Measurements from ENCODE around the gene MAPK11.

Gene MAPK11

DNA sequence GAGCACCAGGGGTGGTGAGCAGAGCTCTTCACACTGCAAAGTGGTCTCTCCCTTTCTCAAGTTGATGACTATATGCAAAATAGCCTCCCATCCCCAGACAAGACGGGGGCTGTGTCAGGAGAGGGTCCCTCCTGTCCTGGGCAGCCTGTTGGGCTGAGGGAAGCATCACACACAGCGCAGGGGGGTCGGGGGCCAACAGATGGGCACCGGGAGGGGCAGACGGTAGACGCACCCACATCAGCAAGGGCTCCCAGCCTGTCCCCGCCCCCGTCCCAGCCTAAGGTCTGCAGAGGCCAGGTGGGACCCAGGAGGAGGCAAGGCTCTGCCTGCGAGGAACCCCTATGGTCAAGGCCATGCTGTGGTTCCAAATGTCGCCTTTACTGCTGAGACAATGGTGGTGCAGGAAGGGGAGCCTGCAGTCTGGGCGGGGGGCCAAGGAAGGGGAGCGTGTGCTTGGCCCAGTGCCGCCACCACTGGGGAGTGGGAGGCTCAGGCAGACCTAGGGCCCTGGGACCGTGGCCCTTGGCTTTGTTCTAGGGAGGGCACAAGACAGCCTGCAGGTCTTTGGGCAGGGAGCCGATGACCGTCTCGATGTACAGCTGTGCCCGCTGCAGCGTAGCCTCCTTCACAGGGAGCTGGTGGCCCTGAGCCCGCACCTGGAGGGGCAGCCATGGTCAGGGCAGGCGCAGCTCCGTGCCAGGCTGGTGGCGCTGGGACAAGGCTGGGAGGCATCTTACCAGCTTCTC lies 41.6 kb upstream of the MAPK11 start:
- Mint-ChIP-seq H3K4me1 (peaks cover 27% of the 10 kb centered on the region), H3K27ac (no peak overlapping the region), H3K4me3 (no peak overlapping the region), H3K36me3 (no peaks in the 10 kb centered on the region), H3K9me3 (no peaks in the 10 kb centered on the region)
- no peak for DNase-seq (ENCODE audit: low spot score in 2 of 2)
- ATAC-seq = no peak

DNA sequence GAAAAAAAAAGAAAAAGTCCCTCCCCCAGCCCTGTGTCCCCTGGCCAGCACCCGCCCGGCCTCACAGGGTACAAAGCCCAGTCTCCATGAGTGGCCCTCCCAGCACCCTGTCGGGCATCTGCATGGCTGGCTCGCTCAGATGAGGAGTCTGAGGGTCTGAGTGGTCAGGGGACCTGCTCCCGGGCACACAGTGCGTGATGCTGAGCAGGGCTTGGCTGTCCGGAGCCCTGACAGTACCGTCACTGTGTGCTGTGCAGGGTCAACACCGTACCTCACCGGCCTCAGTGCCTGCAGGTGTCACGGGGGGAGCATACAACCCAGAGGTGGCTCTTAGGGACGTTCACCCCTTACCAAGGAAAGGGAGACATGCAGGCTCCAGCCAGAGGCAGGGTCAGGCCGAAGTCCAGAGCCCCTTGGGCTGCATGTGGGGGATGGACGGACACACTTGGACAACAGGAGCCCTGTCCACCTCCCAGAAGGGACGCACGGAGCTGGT lies 40.8 kb upstream of the MAPK11 start:
- no peak overlapping the region for H3K4me3 Mint-ChIP-seq
- H3K27ac Mint-ChIP-seq = no peak overlapping the region
- no peaks in the 10 kb centered on the region for H3K36me3 Mint-ChIP-seq
- ATAC-seq (no peak), DNase-seq (ENCODE audit: low spot score in 2 of 2) (no peak)
- peaks cover 31% of the 10 kb centered on the region for H3K4me1 Mint-ChIP-seq
- H3K9me3 Mint-ChIP-seq = no peaks in the 10 kb centered on the region

DNA sequence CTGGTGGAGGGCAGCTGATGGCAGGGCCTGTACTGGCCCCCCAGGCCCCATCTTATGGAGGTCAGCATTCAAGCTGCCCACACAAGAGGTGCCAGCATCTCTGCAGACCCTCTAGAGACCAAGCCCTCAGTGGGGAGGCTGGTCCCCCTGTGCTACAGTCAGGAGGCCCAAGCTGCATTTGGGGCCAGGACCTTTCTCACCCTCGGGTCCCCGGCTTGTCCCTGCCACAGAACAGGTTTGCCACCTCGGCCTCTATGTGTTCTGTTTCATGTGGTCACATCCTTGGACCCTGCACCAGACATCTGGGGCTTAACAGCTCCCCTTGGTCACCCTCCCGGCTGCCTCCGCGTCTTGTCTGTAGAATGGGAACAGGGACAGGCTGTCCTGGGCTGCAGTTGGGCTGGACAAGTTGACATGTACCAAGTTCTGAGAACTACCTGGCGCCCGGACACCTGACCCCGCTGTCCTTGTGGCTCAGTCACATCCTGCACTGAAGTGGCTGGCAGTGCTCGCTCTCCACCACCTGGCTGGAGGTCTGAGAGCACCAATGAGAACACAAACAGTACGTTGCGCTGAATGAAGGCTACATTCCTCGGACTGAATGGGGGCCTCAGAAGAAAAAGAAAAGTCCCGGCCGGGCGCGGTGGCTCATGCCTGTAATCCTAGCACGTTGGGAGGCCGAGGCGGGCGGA lies 40.0 kb upstream of the MAPK11 start:
- Mint-ChIP-seq H3K4me3 (no peak overlapping the region), H3K27ac (no peak overlapping the region)

DNA sequence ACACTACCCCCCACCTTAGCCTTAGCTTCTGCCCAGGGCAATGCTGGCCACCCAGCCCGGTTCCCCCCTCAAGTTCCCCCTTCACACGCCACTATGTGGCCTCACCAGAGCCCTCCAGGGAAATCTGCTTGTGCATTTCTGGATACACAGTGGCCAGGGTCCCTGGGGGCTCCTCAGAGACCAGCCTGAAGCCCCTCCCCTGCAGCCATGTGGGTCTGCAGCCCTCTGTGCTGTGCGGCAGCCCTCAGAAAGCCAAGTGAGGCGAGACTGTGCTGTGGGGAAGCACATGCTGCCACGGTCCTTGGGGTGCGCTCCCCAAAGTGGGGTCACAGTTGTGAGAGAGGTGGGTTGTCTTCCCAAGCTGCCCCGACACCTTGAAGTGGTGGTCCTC lies 39.4 kb upstream of the MAPK11 start:
- Mint-ChIP-seq H3K4me3 (no peak overlapping the region), H3K36me3 (no peaks in the 10 kb centered on the region), H3K9me3 (no peaks in the 10 kb centered on the region), H3K4me1 (peaks cover 23% of the 10 kb centered on the region), H3K27ac (no peak overlapping the region)
- DNase-seq (ENCODE audit: low spot score in 2 of 2) (no peak), ATAC-seq (no peak)

More for the DNA sequence above, 40.0 kb upstream of the MAPK11 start:
- ATAC-seq (no peak), DNase-seq (ENCODE audit: low spot score in 2 of 2) (no peak)
- Mint-ChIP-seq H3K36me3 (no peaks in the 10 kb centered on the region), H3K9me3 (no peaks in the 10 kb centered on the region), H3K4me1 (peaks cover 29% of the 10 kb centered on the region)

DNA sequence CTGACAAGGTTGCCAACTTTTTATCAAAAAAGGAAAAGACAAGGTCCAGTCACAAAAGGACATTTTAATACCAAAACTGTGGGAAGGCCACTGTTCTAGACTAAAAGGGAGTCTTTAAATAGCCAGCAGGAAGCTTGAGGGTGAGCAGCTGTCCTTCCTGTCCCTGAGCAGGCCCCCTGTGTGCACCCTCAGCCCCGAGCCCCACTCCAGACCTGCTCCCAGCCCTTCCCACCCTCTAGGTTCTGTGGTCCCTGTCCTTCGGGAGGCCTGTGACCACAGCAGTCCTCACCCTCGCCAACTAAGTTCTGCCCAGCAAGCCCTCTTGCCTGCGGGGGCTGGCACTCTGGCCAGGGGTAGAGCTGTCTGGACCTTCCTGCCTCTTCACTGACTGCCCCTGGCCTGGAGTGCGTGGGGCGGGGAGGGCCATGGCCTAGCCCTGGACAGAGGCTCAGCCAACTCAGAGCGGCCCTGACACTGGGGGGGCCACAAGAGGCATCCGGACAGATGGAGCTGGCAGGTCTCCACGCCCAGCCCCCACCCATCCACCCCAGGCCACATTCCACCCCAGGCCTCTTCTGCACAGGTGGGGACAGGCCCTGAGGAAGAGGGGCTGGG lies 38.9 kb upstream of the MAPK11 start:
- no peaks in the 10 kb centered on the region for H3K36me3 Mint-ChIP-seq
- DNase-seq (ENCODE audit: low spot score in 2 of 2) (no peak), ATAC-seq (no peak)
- no peaks in the 10 kb centered on the region for H3K9me3 Mint-ChIP-seq
- H3K4me1 Mint-ChIP-seq = peaks cover 23% of the 10 kb centered on the region
- peak overlapping the region; percentile 64 for H3K27ac Mint-ChIP-seq
- peak overlapping the region; percentile 72 for H3K4me3 Mint-ChIP-seq

DNA sequence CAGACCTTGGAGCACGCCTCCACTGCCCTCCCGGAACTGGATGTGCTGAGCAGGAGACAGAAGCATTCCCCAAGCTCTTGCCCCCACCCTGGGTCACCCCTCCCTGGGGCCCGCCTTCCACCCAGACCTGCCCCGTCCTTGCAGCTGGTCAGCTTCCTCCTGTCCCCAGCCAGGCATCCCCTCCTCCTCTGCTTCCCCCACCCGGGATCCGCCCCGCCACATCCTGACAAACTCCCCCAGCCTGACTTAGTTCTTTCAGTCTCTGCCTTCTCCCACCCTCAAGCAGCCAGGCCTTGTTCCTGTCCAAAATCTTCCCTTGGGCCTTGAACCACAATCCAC lies 38.4 kb upstream of the MAPK11 start:
- peaks cover 18% of the 10 kb centered on the region for H3K4me1 Mint-ChIP-seq
- no peak for DNase-seq (ENCODE audit: low spot score in 2 of 2)
- no peaks in the 10 kb centered on the region for H3K36me3 Mint-ChIP-seq
- no peaks in the 10 kb centered on the region for H3K9me3 Mint-ChIP-seq
- peak overlapping the region; percentile 64 for H3K27ac Mint-ChIP-seq
- no peak for ATAC-seq
- H3K4me3 Mint-ChIP-seq = peak overlapping the region; percentile 72

DNA sequence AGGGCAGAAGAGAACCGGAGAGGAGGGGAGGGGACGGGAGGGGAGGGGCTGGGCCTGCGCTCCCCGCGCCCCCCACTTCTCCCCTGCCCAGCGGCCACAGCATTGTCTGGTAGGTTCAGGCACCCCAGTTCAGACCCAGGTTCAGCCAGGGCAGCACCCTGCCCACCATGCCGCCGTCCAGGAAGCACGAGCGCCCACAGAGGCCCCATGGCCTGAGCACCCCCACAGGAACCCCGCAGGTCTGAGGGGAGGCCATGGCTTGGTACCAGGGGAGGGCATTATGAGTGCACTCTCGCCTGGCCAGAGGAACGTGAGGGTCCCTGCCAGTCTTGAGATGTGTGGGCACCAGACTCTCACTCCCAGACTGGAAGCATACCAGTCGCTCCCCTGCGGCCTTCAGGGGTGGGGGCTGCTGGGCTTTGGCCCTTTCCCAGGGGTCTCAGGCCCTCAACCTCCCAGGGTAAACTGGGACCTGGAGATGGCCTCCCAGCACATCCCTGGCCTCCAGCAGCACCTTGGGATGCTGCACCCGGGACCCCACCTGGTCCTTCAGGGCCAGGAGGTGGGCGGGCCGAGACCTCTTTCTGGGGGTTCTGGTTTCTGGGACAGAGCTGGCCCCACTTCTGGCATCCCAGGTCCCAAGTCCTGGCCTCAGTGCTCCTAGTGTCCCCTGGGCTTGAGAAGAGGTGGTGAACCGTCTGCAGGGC lies 37.9 kb upstream of the MAPK11 start:
- H3K4me3 Mint-ChIP-seq = peak overlapping the region; percentile 72
- H3K9me3 Mint-ChIP-seq = no peaks in the 10 kb centered on the region
- no peak for ATAC-seq
- no peaks in the 10 kb centered on the region for H3K36me3 Mint-ChIP-seq
- peaks cover 17% of the 10 kb centered on the region for H3K4me1 Mint-ChIP-seq
- DNase-seq (ENCODE audit: low spot score in 2 of 2) = no peak
- H3K27ac Mint-ChIP-seq = no peak overlapping the region

DNA sequence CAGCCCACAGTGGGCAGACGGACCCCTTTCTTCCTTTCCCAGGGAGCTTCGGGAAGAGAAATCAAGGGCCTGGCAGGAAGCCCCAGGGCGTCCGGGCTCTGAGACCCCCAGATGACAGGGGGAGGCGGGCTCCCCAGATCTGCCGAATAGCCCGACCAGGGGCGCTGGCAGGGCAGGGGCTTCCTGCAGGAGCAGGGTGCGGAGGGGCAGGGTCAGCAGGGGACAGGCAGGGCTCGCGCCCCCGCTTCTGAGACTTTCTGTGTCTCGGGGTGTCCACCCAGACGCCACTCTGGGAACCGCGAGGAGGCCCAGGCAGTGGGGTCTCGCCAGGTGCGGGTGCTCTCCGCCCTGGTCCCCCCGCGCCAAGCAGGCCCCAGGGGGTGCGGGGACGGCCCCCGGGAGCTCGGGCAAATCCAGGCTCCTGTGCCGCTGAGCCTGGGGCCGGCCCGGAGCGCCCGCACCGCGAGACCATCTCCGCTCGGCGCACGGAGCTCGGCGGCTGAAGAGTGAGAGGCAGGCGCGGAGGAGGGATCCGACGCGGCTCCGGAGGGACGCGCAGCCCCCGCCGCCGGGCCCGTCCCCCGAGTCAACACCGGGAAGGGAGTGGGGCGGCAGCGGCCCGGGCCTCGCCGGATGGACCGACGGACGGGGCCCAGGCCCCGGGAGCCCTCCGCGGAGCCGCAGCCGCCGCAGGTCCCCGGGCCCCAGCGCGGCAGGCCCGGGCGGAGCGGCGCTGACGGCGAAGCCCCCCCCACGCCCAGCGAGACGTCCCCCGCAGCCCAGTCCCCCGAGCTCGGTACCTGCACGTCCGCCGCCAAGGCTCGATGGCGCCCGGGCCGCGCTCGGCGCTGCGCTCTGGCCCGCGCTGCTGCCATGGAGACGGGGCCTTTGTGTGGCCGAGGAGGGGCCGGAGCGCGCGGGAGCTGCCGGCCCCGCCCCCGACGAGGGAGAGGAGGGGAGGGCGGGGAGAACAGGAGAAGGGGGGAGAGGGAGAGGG lies 36.9 kb upstream of the MAPK11 start, which contains the start of gene PLXNB2:
TSS of gene PLXNB2 (minus strand) at position 894 of the 997 bp plus-strand sequence. CDS start 17,062 bp downstream, outside the sequence.
- ATAC-seq (peak; percentile 58), DNase-seq (ENCODE audit: low spot score in 2 of 2) (peak in 1 of 2 donors; percentile 60)
- Mint-ChIP-seq H3K36me3 (no peaks in the 10 kb centered on the region), H3K9me3 (no peaks in the 10 kb centered on the region), H3K27ac (peak within 1 kb of the TSS; percentile 64), H3K4me1 (peaks cover 17% of the 10 kb centered on the region), H3K4me3 (peak within 1 kb of the TSS; percentile 72)

DNA sequence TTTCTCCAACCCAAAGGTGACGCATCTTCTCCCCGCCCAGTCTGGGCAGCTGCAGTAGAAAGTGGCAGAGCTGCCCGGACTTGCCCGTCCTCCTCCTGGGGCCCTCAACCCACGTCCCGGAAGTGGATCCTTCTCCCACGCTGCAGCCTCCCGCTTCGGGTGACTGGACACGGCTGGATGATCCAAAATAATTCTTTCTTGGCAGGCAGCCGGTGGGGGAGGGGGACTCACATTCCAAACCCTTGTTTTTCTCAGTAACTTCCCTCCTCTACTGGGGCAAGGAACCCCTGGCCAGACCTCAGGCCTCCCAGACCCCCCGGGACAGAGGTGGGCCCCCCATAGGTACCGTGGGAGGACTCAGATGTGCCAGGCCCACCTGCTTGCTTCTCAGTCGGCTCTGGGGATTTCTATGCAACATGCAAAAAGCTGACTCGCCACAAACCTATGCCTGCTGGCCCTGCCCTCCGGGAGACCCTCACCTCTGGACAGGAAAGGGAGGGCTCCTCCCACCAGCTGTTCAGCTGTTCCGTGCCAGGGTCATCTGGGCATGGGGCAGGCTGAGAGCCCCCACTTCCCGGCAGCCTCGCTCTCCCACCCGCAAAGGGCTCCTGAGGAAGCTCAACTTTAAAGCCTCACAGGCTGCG lies 35.9 kb upstream of the MAPK11 start:
- no peak for DNase-seq (ENCODE audit: low spot score in 2 of 2)
- H3K27ac Mint-ChIP-seq = no peak overlapping the region
- peak; percentile 41 for ATAC-seq

DNA sequence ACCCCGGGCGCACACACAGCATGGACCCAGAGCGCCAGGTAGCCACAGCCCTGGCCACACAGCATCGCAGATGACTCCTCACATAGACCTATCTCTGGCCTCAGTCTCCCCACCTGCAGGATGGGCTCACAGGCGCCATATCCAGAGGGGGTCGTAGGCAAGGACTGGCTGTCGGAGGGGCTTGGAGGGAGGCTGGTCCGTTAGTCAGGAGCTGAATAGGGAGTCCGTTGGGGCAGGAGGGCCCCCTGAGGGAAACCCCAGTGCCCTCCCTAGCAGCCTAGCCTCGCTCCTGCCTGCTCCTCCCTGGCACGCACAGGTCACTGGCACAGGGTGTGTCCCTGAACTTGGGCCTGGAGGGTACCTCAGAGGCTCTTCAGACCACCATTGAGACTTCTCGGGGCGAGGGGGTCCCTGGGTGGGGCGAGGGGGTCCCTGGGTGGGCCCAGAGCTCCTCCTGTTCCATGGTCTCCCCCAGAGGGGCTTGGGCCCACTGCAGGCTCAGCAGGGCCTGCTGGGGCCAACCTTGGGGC lies 35.3 kb upstream of the MAPK11 start:
- H3K4me3 Mint-ChIP-seq = peak overlapping the region; percentile 72
- ATAC-seq (no peak), DNase-seq (ENCODE audit: low spot score in 2 of 2) (no peak)
- H3K27ac Mint-ChIP-seq = no peak overlapping the region
- no peaks in the 10 kb centered on the region for H3K36me3 Mint-ChIP-seq
- H3K9me3 Mint-ChIP-seq = no peaks in the 10 kb centered on the region
- H3K4me1 Mint-ChIP-seq = peaks cover 17% of the 10 kb centered on the region

More for the DNA sequence above, 35.9 kb upstream of the MAPK11 start:
- Mint-ChIP-seq H3K36me3 (no peaks in the 10 kb centered on the region), H3K9me3 (no peaks in the 10 kb centered on the region), H3K4me1 (peaks cover 17% of the 10 kb centered on the region), H3K4me3 (peak overlapping the region; percentile 72)

DNA sequence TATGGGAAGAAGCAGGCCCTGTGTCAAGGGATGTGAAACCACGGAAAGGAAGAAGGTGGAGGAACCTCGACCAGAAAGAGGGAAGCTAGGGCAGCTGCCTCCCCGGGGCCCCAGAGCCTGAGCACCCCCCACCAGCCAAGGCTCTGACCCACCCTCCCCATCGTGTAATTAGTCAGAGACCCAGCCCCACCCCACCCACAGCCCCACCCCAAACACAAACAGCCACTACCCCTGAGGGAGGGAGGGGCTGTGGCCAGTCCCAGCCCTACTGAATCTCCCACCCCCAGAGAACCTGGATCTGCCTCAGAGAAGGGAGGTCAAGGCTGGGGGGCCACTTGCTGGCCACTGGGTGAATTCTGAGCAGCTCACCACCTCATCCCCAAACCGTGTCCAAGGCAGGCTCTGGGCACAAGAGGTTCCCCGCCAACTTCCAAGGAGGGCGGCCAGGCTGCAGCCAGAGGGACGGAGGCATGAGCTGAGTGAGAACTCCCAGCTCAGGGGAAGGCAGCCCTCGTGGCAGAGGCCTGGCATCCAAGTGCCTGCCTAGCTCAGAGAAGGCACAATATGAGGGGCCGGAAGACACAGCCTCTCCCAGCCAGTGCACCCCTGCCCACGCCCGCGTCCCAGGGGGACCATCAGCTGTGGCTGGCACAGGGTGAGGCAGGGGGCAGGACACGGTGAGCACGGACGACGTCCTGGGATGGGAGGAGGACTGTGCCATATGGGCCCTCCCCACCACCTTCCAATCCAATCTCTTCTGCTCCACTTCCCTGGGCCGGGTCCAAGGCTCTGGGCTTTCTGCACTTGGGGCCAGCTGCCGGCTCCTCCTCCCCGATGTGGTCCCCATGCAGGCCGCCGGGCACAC lies 34.6 kb upstream of the MAPK11 start:
- ATAC-seq (no peak), DNase-seq (ENCODE audit: low spot score in 2 of 2) (no peak)
- Mint-ChIP-seq H3K27ac (no peak overlapping the region), H3K36me3 (no peaks in the 10 kb centered on the region), H3K9me3 (no peaks in the 10 kb centered on the region), H3K4me3 (no peak overlapping the region), H3K4me1 (peaks cover 17% of the 10 kb centered on the region)

DNA sequence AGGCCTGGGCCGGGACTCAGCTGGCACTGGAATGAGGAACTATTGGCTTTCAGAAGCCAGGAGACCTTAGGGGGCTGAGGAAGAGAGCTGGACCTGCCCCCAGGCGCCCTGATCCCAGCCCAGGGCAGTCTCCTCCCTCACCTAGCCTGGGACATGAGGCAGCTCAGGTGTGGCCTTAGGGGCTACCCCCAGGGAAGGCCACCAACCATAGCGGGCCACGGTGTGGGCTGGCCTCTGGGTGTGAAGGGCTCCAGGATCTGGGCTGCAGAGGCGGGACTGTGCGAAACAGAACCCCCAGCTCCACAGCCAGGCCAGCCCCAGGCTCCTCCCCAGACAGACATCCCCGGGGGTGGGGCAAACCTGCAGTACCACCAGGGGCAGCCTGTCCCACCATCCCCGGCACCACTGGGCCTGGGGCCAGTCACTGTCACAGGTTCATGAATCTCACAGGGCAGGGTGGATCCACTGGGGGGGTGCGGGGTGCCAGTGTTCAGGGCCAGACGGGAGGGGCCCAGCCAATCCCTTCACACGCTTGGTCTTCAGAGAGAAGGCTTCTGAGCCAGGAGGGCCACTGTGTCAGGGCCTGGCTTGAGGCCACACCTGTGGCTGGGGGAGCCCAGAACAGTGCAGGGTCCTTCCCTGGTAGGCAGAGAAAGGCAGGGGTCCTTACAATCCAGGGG lies 33.8 kb upstream of the MAPK11 start:
- no peak for DNase-seq (ENCODE audit: low spot score in 2 of 2)
- Mint-ChIP-seq H3K36me3 (no peaks in the 10 kb centered on the region), H3K4me3 (no peak overlapping the region), H3K27ac (no peak overlapping the region), H3K9me3 (no peaks in the 10 kb centered on the region), H3K4me1 (peaks cover 17% of the 10 kb centered on the region)
- no peak for ATAC-seq

DNA sequence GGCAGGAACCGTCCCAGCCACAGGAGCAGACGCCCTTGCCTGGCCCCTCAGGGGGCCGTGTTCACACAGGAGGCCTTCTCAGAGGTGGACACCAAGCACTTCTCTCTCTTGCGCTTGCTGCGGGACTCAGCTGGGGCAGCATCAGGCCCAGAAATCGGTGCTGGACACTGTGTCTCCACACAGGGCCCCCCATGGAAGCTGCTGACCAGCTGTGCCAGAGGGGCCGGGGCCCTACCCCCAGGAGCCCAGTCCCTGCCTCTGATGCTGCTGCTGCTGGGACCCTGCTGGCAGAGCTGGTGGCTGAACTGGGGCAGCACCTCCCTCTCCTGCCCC lies 33.3 kb upstream of the MAPK11 start:
- no peak for DNase-seq (ENCODE audit: low spot score in 2 of 2)
- no peak for ATAC-seq
- H3K9me3 Mint-ChIP-seq = no peaks in the 10 kb centered on the region
- no peak overlapping the region for H3K27ac Mint-ChIP-seq
- H3K4me1 Mint-ChIP-seq = peaks cover 12% of the 10 kb centered on the region
- H3K4me3 Mint-ChIP-seq = no peak overlapping the region
- no peaks in the 10 kb centered on the region for H3K36me3 Mint-ChIP-seq

Measured in stimulated activated effector memory CD8-positive, alpha-beta T cell treated with anti-CD3 and anti-CD28 coated beads, Interleukin-12 subunit alpha, Interleukin-12 subunit beta, amount 100 ng/mL, for 72 hours (primary cell).